ENCODE measurements around the gene SSX7.
"Not testable (repeated sequence)": the region's sequence is repeated elsewhere in the genome, so short reads cannot be mapped to it uniquely, and the experiment has no call there.

Gene SSX7

GRCh38 chrX:52654800-52655199 lies at the start of gene SSX7:
Gene SSX7 (minus strand): TSS chrX:52654900. CDS start chrX:52653472, 1,428 bp downstream.
- not testable (repeated sequence) for H3K27ac ChIP-seq (ENCODE audit: low read depth, low read length); H3K4me2 ChIP-seq (ENCODE audit: low read length); H3K4me1 ChIP-seq (ENCODE audit: control insufficient read depth, low read length); H3K9me3 ChIP-seq (ENCODE audit: control insufficient read depth, insufficient read depth, low read length); H4K20me1 ChIP-seq (ENCODE audit: control insufficient read depth, insufficient read depth, low read depth, low read length); H3K36me3 ChIP-seq (ENCODE audit: control insufficient read depth, low read length); H3K9me2 ChIP-seq (replicated peaks; ENCODE audit: control insufficient read depth, low read length); H3K79me2 ChIP-seq (ENCODE audit: control insufficient read depth, low read length); H3F3A ChIP-seq (ENCODE audit: control insufficient read depth, insufficient read depth); H3K27me3 ChIP-seq (ENCODE audit: control insufficient read depth, low read length); H3K4me3 ChIP-seq (ENCODE audit: low read length)

- not testable (repeated sequence) for H3K4me1 ChIP-seq (ENCODE audit: control insufficient read depth, low read length); H3K9me3 ChIP-seq (ENCODE audit: control insufficient read depth, insufficient read depth, low read length); H3F3A ChIP-seq (ENCODE audit: control insufficient read depth, insufficient read depth); H3K9me2 ChIP-seq (replicated peaks; ENCODE audit: control insufficient read depth, low read length); H3K27ac ChIP-seq (ENCODE audit: low read depth, low read length); H3K79me2 ChIP-seq (ENCODE audit: control insufficient read depth, low read length); H3K36me3 ChIP-seq (ENCODE audit: control insufficient read depth, low read length); H4K20me1 ChIP-seq (ENCODE audit: control insufficient read depth, insufficient read depth, low read depth, low read length); H3K4me3 ChIP-seq (ENCODE audit: low read length); H3K4me2 ChIP-seq (ENCODE audit: low read length); H3K27me3 ChIP-seq (ENCODE audit: control insufficient read depth, low read length)
Observed at GRCh38 chrX:52692034-52692433, 37.3 kb upstream of the SSX7 start.

- H3K4me3 ChIP-seq (ENCODE audit: low read length); H3K27me3 ChIP-seq (ENCODE audit: control insufficient read depth, low read length); H3F3A ChIP-seq (ENCODE audit: control insufficient read depth, insufficient read depth); H3K79me2 ChIP-seq (ENCODE audit: control insufficient read depth, low read length); H3K9me3 ChIP-seq (ENCODE audit: control insufficient read depth, insufficient read depth, low read length); H3K4me2 ChIP-seq (ENCODE audit: low read length); H3K27ac ChIP-seq (ENCODE audit: low read depth, low read length); H3K9me2 ChIP-seq (replicated peaks; ENCODE audit: control insufficient read depth, low read length); H4K20me1 ChIP-seq (ENCODE audit: control insufficient read depth, insufficient read depth, low read depth, low read length); H3K36me3 ChIP-seq (ENCODE audit: control insufficient read depth, low read length); H3K4me1 ChIP-seq (ENCODE audit: control insufficient read depth, low read length): not testable (repeated sequence)
Observed at GRCh38 chrX:52662218-52662617, 7.5 kb upstream of the SSX7 start.

GRCh38 chrX:52655475-52655874 lies 775 bp upstream of the SSX7 start:
- not testable (repeated sequence) for H3K27ac ChIP-seq (ENCODE audit: low read depth, low read length); H3K36me3 ChIP-seq (ENCODE audit: control insufficient read depth, low read length); H3K9me2 ChIP-seq (replicated peaks; ENCODE audit: control insufficient read depth, low read length); H4K20me1 ChIP-seq (ENCODE audit: control insufficient read depth, insufficient read depth, low read depth, low read length); H3F3A ChIP-seq (ENCODE audit: control insufficient read depth, insufficient read depth); H3K4me2 ChIP-seq (ENCODE audit: low read length); H3K4me3 ChIP-seq (ENCODE audit: low read length); H3K9me3 ChIP-seq (ENCODE audit: control insufficient read depth, insufficient read depth, low read length); H3K4me1 ChIP-seq (ENCODE audit: control insufficient read depth, low read length); H3K27me3 ChIP-seq (ENCODE audit: control insufficient read depth, low read length); H3K79me2 ChIP-seq (ENCODE audit: control insufficient read depth, low read length)

- H4K20me1 ChIP-seq (ENCODE audit: control insufficient read depth, insufficient read depth, low read depth, low read length); H3K27ac ChIP-seq (ENCODE audit: low read depth, low read length); H3K36me3 ChIP-seq (ENCODE audit: control insufficient read depth, low read length); H3K27me3 ChIP-seq (ENCODE audit: control insufficient read depth, low read length); H3K9me3 ChIP-seq (ENCODE audit: control insufficient read depth, insufficient read depth, low read length); H3K9me2 ChIP-seq (replicated peaks; ENCODE audit: control insufficient read depth, low read length); H3K4me3 ChIP-seq (ENCODE audit: low read length); H3K79me2 ChIP-seq (ENCODE audit: control insufficient read depth, low read length); H3K4me1 ChIP-seq (ENCODE audit: control insufficient read depth, low read length); H3F3A ChIP-seq (ENCODE audit: control insufficient read depth, insufficient read depth); H3K4me2 ChIP-seq (ENCODE audit: low read length): not testable (repeated sequence)
Observed at GRCh38 chrX:52650676-52651075, 4.0 kb downstream of the SSX7 start.

GRCh38 chrX:52648956-52649355 lies 5.7 kb downstream of the SSX7 start:
- H3K4me2 ChIP-seq (ENCODE audit: low read length); H3K27me3 ChIP-seq (ENCODE audit: control insufficient read depth, low read length); H3K27ac ChIP-seq (ENCODE audit: low read depth, low read length); H3K79me2 ChIP-seq (ENCODE audit: control insufficient read depth, low read length); H3K4me1 ChIP-seq (ENCODE audit: control insufficient read depth, low read length); H3F3A ChIP-seq (ENCODE audit: control insufficient read depth, insufficient read depth); H3K4me3 ChIP-seq (ENCODE audit: low read length); H3K9me3 ChIP-seq (ENCODE audit: control insufficient read depth, insufficient read depth, low read length); H4K20me1 ChIP-seq (ENCODE audit: control insufficient read depth, insufficient read depth, low read depth, low read length); H3K36me3 ChIP-seq (ENCODE audit: control insufficient read depth, low read length); H3K9me2 ChIP-seq (replicated peaks; ENCODE audit: control insufficient read depth, low read length): not testable (repeated sequence)

GRCh38 chrX:52628483-52628882 lies 26.2 kb downstream of the SSX7 start:
- not testable (repeated sequence) for H3K27me3 ChIP-seq (ENCODE audit: control insufficient read depth, low read length); H3F3A ChIP-seq (ENCODE audit: control insufficient read depth, insufficient read depth); H3K27ac ChIP-seq (ENCODE audit: low read depth, low read length); H3K4me1 ChIP-seq (ENCODE audit: control insufficient read depth, low read length); H3K4me2 ChIP-seq (ENCODE audit: low read length); H3K9me2 ChIP-seq (replicated peaks; ENCODE audit: control insufficient read depth, low read length); H3K36me3 ChIP-seq (ENCODE audit: control insufficient read depth, low read length); H4K20me1 ChIP-seq (ENCODE audit: control insufficient read depth, insufficient read depth, low read depth, low read length); H3K4me3 ChIP-seq (ENCODE audit: low read length); H3K79me2 ChIP-seq (ENCODE audit: control insufficient read depth, low read length); H3K9me3 ChIP-seq (ENCODE audit: control insufficient read depth, insufficient read depth, low read length)

- not testable (repeated sequence) for H3K4me1 ChIP-seq (ENCODE audit: control insufficient read depth, low read length); H3K9me2 ChIP-seq (replicated peaks; ENCODE audit: control insufficient read depth, low read length); H3K4me3 ChIP-seq (ENCODE audit: low read length); H3F3A ChIP-seq (ENCODE audit: control insufficient read depth, insufficient read depth); H3K36me3 ChIP-seq (ENCODE audit: control insufficient read depth, low read length); H3K9me3 ChIP-seq (ENCODE audit: control insufficient read depth, insufficient read depth, low read length); H3K79me2 ChIP-seq (ENCODE audit: control insufficient read depth, low read length); H3K27me3 ChIP-seq (ENCODE audit: control insufficient read depth, low read length); H3K27ac ChIP-seq (ENCODE audit: low read depth, low read length); H4K20me1 ChIP-seq (ENCODE audit: control insufficient read depth, insufficient read depth, low read depth, low read length); H3K4me2 ChIP-seq (ENCODE audit: low read length)
Observed at GRCh38 chrX:52620661-52621060, 34.0 kb downstream of the SSX7 start.
